ENCODE results near the gene REEP3.
"Not testable (repeated sequence)": the region's sequence is repeated elsewhere in the genome, so short reads cannot be mapped to it uniquely, and the experiment has no call there.

Gene REEP3

DNA sequence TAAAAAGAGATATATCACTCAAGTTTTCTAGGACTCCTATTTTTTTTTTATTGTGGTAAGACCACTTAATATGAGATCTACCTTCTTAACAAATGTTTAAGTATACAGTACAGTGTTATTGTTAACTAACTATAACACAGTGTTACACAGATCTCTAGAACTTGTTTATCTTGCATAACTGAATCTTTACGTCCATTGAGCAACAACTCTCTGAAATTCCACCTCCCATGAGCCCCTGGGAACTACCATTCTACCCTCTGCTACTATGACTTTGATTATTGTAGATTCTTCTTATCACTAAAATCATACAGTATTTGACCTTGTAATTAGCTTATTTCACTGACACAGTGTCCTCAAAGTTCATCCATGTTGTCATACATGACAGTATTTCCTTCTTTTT lies 22.5 kb upstream of the REEP3 start:
- H3K4me3 ChIP-seq (ENCODE audit: severe bottlenecking): no peak overlapping the region
- DNase-seq (ENCODE audit: low spot score) (no peak), ATAC-seq (ENCODE audit: low read depth) (no peak)
- TF ChIP-seq, protein P1, sequence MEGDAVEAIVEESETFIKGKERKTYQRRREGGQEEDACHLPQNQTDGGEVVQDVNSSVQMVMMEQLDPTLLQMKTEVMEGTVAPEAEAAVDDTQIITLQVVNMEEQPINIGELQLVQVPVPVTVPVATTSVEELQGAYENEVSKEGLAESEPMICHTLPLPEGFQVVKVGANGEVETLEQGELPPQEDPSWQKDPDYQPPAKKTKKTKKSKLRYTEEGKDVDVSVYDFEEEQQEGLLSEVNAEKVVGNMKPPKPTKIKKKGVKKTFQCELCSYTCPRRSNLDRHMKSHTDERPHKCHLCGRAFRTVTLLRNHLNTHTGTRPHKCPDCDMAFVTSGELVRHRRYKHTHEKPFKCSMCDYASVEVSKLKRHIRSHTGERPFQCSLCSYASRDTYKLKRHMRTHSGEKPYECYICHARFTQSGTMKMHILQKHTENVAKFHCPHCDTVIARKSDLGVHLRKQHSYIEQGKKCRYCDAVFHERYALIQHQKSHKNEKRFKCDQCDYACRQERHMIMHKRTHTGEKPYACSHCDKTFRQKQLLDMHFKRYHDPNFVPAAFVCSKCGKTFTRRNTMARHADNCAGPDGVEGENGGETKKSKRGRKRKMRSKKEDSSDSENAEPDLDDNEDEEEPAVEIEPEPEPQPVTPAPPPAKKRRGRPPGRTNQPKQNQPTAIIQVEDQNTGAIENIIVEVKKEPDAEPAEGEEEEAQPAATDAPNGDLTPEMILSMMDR (IDR thresholded peaks at IDR 0.05; ENCODE audit: poor library complexity, severe bottlenecking): no peak
- H3K27me3 ChIP-seq (ENCODE audit: insufficient read depth, poor library complexity, severe bottlenecking): no peaks in the 10 kb centered on the region
- H3K27ac ChIP-seq (ENCODE audit: poor library complexity, severe bottlenecking): no peak overlapping the region
- H3K9me3 ChIP-seq (ENCODE audit: severe bottlenecking): no peaks in the 10 kb centered on the region
- H3K36me3 ChIP-seq (ENCODE audit: low read depth): peaks cover 7% of the 10 kb centered on the region; the same call in 1 of the 2 replicates
- H3K4me1 ChIP-seq (ENCODE audit: insufficient read depth, poor library complexity, severe bottlenecking): peaks cover 11% of the 10 kb centered on the region

DNA sequence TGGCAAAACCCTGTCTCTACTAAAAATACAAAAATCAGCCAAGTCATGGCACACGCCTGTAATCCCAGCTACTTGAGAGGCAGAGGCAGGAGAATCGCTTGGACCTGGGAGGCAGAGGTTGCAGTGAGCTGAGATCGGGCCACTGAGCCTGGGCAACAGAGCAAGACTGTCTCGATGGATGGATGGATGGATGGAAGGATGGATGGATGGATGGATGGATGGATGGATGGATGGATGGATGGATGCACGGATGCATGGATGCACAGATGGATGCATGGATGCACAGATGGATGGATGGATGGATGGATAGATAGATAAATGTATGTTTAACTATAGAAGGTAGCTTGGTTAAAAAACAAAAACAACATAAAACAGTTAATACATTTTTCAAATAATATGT lies 20.6 kb upstream of the REEP3 start:
- peaks cover 13% of the 10 kb centered on the region for H3K4me1 ChIP-seq (ENCODE audit: insufficient read depth, poor library complexity, severe bottlenecking)
- H3K9me3 ChIP-seq (ENCODE audit: severe bottlenecking); H3K27me3 ChIP-seq (ENCODE audit: insufficient read depth, poor library complexity, severe bottlenecking); DNase-seq (ENCODE audit: low spot score); H3K4me3 ChIP-seq (ENCODE audit: severe bottlenecking); H3K27ac ChIP-seq (ENCODE audit: poor library complexity, severe bottlenecking); H3K36me3 ChIP-seq (ENCODE audit: low read depth); ATAC-seq (ENCODE audit: low read depth): not testable (repeated sequence)

DNA sequence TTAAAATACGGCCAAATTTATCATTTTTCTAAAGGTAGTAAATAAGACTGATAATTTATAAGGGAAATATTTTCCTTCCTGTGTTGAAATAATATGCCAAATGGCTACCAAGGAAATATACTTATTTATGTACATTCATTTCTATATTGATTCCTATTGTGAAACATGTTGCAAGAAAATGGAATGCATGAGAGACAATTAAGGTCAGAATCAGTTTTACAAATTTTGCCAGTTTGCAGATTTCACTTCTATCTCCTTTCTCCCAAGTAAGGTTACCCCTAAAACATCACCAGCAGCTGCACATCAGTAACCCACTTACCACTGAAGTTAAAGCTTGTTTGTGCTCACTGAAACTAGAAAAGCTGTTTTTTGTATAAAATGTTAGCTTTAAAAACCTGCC lies 19.2 kb upstream of the REEP3 start:
- Histone ChIP-seq H3K9me3 (ENCODE audit: severe bottlenecking) (no peaks in the 10 kb centered on the region), H3K4me1 (ENCODE audit: insufficient read depth, poor library complexity, severe bottlenecking) (peaks cover 13% of the 10 kb centered on the region), H3K36me3 (ENCODE audit: low read depth) (no peaks in the 10 kb centered on the region), H3K4me3 (ENCODE audit: severe bottlenecking) (no peak overlapping the region), H3K27ac (ENCODE audit: poor library complexity, severe bottlenecking) (no peak overlapping the region), H3K27me3 (ENCODE audit: insufficient read depth, poor library complexity, severe bottlenecking) (no peaks in the 10 kb centered on the region)
- TF ChIP-seq, protein P1 (IDR thresholded peaks at IDR 0.05; ENCODE audit: poor library complexity, severe bottlenecking): no peak
- ATAC-seq (ENCODE audit: low read depth) (no peak), DNase-seq (ENCODE audit: low spot score) (no peak)

DNA sequence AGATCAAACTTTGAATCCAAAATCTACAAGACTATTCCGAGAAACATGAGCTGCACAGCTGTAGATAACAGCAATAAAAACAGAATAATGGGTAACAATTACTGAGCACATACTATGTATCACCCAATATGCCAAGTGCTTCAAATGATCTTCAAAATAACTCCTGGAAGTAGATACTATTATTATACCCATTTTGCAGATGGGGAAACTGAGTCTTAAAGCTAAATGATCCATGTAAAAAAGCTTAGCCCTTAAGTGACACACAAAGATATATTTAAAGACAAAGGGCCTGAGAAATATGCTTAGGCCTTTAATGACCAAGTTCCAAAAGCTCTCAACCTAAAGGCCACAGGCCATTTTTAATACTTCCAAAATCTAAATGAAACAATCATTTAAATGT lies 18.4 kb upstream of the REEP3 start:
- no peak for DNase-seq (ENCODE audit: low spot score)
- Histone ChIP-seq H3K9me3 (ENCODE audit: severe bottlenecking) (no peaks in the 10 kb centered on the region), H3K4me3 (ENCODE audit: severe bottlenecking) (no peak overlapping the region), H3K27ac (ENCODE audit: poor library complexity, severe bottlenecking) (no peak overlapping the region), H3K27me3 (ENCODE audit: insufficient read depth, poor library complexity, severe bottlenecking) (no peaks in the 10 kb centered on the region), H3K36me3 (ENCODE audit: low read depth) (no peaks in the 10 kb centered on the region), H3K4me1 (ENCODE audit: insufficient read depth, poor library complexity, severe bottlenecking) (peaks cover 13% of the 10 kb centered on the region)
- TF ChIP-seq, protein P1 (IDR thresholded peaks at IDR 0.05; ENCODE audit: poor library complexity, severe bottlenecking): no peak
- no peak for ATAC-seq (ENCODE audit: low read depth)

DNA sequence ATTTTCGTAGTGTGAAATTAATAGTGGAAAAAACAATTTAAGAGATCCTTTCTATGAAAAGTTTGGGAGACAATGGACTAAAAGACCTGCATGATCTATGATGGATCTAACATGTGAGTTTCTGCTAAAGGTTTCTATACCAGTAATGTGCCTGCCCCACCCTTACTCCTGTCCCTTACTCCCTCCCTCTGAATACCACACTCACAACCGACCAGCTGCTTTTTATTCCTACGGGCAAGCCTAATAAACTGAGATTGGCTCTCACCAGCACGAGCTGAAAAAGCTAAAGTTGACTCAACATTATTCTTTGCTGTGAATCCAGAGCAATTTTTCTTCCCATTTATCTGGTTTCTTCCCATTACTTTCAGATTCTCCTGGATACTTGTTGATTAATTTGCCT lies 17.8 kb upstream of the REEP3 start:
- Histone ChIP-seq H3K9me3 (ENCODE audit: severe bottlenecking) (no peaks in the 10 kb centered on the region), H3K4me1 (ENCODE audit: insufficient read depth, poor library complexity, severe bottlenecking) (peaks cover 13% of the 10 kb centered on the region), H3K4me3 (ENCODE audit: severe bottlenecking) (no peak overlapping the region), H3K27ac (ENCODE audit: poor library complexity, severe bottlenecking) (peak overlapping the region; percentile 20), H3K27me3 (ENCODE audit: insufficient read depth, poor library complexity, severe bottlenecking) (no peaks in the 10 kb centered on the region), H3K36me3 (ENCODE audit: low read depth) (no peaks in the 10 kb centered on the region)
- ATAC-seq (ENCODE audit: low read depth): no peak
- no peak for DNase-seq (ENCODE audit: low spot score)
- TF ChIP-seq, protein P1 (IDR thresholded peaks at IDR 0.05; ENCODE audit: poor library complexity, severe bottlenecking): no peak
